SH-SY5Y (cell line): ENCODE results near the gene YPEL2.

Source experiments
- GATA2 ChIP-seq: IDR thresholded peaks from 2 replicates; pipeline ENCODE4 v1.6.1; 2011; ENCODE audit warnings: mild to moderate bottlenecking, low read depth, low read length
- GATA3 ChIP-seq: IDR thresholded peaks from 2 replicates; pipeline ENCODE4 v1.6.1; 2011; ENCODE audit warnings: low read depth, mild to moderate bottlenecking, low read length, moderate library complexity

Gene YPEL2

DNA sequence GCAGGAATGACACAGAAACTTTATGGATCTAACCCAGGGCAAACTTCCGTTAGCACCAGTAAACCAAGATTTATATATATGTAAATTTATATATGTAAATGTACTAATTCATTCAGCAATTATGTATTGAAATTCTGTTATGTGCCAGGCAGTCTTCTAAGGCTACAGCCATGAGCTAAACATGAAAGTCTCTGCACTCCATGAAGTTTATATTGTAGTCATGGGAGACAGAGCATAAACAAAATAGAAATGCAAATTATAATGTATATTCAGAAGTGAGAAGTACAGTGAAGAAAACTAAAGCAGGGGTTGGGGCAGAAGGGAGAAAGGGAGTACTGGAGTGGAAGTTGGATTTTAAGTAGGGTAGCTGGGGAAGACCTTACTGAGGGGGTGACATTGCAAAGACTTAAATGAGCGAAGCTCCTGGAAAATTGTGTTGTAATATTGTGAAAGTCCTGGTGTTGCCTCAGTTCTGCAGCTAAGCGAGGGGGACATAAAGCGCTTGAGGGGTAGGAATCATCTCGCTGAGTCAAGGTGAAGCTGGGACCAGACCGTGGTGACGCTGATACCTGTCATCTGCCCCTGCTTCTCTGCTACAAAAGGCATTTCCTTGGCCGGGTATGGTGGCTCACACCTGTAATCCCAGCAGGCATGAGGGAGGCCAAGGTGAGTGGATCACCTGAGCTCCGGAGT is 64.8 kb downstream of the YPEL2 start:
- TF ChIP-seq GATA3 (no peak), GATA2 (no peak)

DNA sequence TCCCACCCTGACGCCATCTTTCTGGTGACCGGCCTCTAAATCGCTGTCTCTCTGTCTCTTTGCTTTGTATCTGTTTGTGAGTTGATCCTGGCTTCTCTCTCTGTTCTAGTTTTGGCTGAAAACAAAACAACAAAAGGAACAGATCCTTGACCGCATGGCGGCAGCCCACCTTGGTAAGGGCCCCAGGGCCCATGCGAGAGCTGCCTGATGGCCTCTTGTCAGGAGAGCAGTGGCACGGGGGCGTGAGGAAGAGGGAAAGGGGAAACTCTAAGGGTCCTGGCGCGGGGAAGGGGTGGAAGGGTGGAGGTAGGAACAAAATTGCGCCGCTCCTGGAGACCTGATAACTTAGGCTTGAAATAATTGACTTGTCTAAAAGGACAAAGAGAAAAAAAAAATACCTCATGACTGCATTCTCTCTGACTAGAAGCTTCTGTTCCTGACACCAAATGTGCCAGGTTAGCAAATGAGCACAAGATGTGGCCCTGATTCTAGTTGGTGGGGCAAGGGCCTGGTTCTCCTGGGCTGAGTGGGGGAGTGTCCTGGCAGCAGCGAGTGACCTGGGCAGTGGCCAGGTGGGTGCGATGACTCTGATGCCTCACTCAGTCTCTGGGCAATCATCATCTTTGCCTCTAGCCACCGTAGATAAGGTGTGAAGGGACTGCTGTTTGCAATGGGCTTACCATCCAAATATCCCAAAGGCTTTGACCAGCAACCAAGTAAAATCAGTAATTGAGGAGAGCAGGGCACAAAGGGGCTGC is 66.0 kb downstream of the YPEL2 start:
- TF ChIP-seq GATA2 (no peak), GATA3 (no peak)

GRCh38 chr17:59399914-59400313 is 68.5 kb downstream of the YPEL2 start:
- TF ChIP-seq GATA2 (no peak), GATA3 (no peak)

DNA sequence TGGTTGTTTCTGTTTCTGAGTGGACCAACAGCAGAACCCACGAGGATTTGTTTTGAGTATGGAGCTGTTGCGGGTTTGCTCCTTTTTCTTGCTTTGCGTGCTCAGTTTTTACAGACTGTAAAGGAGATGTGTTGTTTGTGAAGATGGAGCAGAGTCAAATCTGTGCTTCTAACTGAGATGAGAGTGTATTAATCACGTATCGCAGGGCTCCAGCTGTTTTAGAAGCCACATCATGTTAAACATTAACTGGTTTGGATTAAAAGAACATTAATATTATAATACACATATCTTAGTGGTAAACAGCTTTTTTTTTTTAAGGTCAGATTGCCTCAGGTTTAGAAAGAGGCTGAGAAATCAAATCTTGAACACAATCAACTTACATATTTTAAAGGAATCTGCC is 69.4 kb downstream of the YPEL2 start:
- TF ChIP-seq GATA3 (no peak), GATA2 (no peak)

GRCh38 chr17:59401274-59401673 is 69.8 kb downstream of the YPEL2 start:
- TF ChIP-seq GATA2 (no peak), GATA3 (no peak)

DNA sequence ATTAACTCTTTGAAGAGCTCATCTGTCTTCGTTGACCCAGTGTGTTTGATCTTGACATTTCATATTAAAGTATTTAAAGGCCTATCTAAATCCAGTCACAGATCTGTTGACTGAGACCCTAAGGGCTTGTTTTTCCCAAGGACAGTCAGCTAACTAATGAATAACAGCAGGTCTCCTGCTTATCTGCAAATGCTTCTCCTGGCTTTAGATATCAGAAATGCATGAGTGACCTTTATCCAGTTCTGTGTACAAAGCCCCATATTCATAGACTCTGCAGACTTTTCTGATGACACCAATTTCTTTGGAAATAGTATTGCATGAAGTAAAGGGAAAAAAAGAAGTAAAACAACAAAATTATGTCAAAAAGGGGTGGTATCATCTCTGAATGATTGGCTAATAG is 70.3 kb downstream of the YPEL2 start:
- TF ChIP-seq GATA3 (peak; percentile 94), GATA2 (peak; percentile 94)

- TF ChIP-seq GATA3 (no peak), GATA2 (no peak)
Observed at GRCh38 chr17:59402760-59403159, 71.3 kb downstream of the YPEL2 start.

- TF ChIP-seq GATA2 = no peak
- TF ChIP-seq GATA3 = no peak
Observed at GRCh38 chr17:59404471-59404870, 73.0 kb downstream of the YPEL2 start.

- TF ChIP-seq GATA3 (no peak), GATA2 (no peak)
Observed at GRCh38 chr17:59405944-59406705, 74.7 kb downstream of the YPEL2 start.

DNA sequence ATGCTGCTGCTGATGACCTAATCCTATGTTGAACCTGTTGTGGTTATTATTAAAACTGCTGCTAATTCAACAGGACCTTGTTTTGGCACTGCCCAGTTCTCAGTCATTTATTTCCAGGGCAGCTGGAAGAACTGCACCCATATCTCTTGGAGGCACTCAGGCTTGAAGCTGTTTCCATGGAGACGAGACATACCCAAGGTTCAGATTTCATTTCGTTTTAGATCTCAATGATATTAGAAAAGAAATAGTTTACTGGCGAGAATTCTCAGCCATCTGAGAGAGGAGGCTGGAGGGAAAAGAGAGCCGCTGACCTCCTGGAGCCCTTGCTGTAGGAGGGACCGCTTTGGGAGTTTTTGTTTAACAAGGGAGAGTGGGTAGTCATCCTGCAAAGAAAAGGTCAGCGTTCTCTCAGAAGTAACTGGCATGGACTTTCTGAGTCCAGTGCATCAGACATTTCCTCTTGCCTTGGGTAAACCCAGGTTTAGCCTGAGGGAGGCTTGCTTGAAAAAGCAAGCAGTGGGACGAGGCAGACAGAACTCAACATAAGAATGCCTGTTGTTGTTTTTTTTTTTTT is 75.4 kb downstream of the YPEL2 start:
- peak; percentile 80 for TF ChIP-seq GATA3
- TF ChIP-seq GATA2 = peak; percentile 90

GRCh38 chr17:59409336-59410048 is 78.0 kb downstream of the YPEL2 start:
- TF ChIP-seq GATA3 (no peak), GATA2 (no peak)

GRCh38 chr17:59410049-59410437 is 78.6 kb downstream of the YPEL2 start:
- TF ChIP-seq GATA3 (no peak), GATA2 (no peak)

GRCh38 chr17:59413014-59413766 is 81.7 kb downstream of the YPEL2 start:
- TF ChIP-seq GATA3 (no peak), GATA2 (no peak)

DNA sequence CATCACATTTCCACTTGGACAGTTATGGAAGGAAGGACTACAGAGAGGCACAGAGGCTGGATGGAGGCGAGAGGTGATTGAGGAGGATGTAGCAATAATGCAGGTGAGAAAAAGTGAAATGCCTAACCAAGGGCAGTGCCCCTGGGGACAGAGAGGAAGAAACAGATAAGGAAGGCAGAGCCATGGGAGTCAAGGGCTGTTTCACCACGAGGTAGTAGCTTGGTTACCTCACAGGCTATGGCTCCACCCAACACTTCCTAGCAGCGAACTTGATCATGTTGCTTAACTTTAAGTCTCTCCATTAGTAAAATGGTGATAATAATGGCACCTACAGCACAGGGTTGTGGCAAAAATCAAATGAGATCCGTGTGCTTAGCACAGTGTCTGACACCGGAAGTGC is 83.9 kb downstream of the YPEL2 start:
- TF ChIP-seq GATA3 = no peak
- TF ChIP-seq GATA2 = no peak
